HG03442 (cell line): Measurements from ENCODE around the gene TMEM204.

ENCODE experiments used
- ATAC-seq: cut with Tn5 transposase; IDR thresholded peaks from one replicate; pipeline ENCODE4 v1.9.1; 2021; ENCODE audit warnings: mild to moderate bottlenecking, moderate library complexity; ENCODE audit not compliant: unreplicated experiment

Gene TMEM204

GRCh38 chr16:1536601-1537000, 3.1 kb downstream of the TMEM204 start:
- ATAC-seq, result no peak

DNA sequence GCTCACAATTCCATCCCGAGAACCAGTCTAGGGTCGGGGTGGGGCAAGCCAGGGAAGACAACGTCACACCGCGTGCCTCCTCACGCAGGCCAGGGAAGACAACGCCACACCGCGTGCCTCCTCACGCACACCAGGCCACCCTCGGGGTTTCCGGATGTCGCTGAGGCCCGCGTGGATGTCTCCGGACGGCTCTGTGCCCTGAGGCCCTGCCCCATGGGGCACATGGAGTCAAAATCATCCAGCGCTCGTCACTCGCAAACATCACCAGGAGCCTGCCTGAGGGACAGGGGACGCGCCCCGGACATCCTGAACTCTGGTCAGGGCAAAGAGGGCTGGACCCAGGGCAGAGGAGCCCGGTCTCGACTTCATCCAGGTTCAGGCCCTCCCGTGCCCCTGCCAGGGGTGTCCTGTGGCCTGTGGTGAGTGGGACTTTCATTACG, 3.7 kb downstream of the TMEM204 start:
- no peak for ATAC-seq

GRCh38 chr16:1537763-1538289, 4.4 kb downstream of the TMEM204 start:
- no peak for ATAC-seq

DNA sequence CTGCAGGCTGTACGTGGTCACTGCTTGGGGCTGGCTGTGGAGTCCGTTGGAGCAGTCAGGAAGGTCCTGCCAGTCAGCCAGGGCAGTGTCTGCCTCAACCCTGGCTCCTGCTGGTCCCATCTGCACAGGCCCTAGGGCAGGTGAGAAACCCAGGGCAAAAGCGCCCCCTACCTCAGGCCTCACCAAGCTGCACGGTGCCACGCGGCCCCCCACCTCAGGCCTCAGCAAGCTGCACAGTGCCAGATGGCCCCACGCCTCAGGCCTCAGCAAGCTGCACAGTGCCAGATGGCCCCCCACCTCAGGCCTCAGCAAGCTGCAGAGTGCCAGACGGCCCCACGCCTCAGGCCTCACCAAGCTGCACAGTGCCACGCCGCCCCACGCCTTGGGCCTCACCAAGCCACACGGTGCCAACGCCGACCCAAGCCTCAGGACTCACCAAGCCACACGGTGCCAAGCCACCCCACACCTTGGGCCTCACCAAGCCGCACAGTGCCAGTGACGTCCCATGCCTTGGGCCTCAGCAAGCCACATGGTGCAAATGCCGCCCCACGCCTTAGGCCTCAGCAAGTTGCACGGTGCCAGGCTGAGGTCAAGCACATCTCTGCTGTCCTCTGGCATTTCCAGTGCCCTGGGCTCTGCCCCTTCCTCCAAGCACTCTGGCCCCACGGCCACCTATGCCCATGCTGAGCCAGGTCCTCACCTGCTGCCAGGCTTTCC, 5.5 kb downstream of the TMEM204 start:
- ATAC-seq, result no peak

DNA sequence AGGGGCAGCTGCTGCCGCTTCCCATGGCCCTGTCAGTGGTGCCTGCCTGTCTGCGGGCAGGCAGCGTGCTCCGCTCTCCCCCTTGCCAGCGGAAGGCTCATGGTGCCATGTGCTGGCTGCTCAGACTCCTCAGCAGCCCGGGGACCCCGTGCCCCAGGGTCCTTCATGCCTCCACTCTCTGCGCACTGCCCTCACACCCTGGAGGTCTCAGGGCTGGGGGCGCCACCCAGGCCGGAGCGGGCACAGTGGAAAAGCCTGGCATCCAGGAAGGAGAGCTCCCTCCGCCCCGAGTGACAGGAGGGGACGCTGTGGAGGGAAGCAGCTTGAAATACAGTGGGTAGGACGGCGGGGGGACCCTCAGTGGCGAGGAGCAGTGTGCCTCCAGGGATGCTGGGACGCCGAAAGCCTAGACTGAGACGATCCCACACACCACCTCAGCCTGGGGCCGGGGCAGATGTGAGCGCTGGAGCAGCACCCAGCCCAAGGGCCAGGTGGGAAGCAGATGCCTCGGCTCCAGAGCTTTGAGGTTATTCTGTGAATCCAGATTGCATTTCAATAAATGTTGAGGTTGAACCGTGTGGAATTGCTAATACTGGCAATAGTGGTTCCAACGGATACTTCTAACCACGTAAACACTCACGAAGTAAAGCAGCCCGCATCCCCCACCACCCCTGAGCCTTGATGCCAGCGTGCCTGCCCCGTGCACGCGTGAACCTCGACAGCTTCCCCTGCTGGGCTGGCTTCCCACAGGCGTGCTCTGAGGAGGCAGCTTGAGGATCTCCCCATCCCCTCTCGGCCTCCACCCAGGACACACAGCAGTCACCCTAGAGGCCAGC, 6.5 kb downstream of the TMEM204 start:
- ATAC-seq, result no peak

- no peak for ATAC-seq
These were observed 7.0 kb downstream of the TMEM204 start for GRCh38 chr16:1540556-1540855.

DNA sequence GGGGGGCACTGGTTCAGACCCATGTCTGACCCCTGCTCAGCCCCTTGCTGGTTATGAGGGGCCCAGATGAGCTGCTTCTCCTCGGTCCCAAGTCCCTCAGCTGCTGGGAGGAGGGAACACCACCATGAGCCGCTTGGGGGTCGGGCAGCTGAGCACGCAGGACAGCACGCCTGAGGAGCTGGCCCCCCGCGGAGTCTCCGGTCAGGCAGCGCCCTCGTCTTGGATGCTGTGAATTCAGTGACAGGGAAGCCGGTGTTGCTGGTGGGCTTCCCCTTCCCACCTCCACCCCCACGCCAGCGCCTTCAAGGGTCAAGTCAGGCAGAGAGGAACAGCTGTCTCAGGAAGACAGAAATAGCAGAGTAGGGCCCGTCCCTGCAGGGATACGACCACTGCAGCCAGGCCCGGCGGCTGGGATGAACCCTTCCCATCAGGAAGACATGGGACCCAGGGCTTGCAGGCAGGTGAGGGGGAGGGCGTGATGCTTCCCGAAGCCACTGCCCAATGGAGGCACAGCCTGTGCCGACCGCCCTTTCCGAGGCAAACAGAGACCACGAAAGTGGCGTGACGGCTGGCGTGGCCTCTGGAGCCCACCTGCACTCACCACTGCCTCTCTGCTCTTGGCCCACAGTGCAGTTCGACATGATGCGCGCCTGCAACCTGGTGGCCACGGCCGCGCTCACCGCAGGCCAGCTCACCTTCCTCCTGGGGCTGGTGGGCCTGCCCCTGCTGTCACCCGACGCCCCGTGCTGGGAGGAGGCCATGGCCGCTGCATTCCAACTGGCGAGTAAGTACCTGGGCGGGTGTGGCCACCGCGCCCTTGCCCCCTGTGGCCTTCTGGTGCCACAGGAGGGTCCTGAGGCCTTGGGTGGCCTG, 8.1 kb downstream of the TMEM204 start:
- ATAC-seq, result no peak

DNA sequence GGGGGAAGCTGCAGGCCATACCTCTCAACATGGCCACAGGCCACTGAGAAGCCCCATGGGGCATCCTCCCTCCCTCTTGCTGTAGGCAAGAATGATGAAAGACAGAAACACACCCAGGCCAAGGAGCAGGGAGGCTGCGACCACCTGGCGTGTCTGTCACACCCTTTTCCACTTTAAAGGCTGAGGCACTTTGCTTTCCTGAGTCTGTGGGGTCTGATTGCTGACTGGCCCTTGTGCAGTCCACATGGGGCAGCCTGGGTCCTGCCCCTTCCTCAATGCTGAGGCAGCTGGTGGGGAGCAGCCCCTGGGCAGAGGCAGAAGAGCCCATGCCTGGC, 8.7 kb downstream of the TMEM204 start:
- no peak for ATAC-seq

GRCh38 chr16:1542533-1542932, 9.1 kb downstream of the TMEM204 start:
- ATAC-seq, result no peak

- ATAC-seq, result no peak
These were observed 9.8 kb downstream of the TMEM204 start for GRCh38 chr16:1543085-1543896.

GRCh38 chr16:1545044-1546040, 11.9 kb downstream of the TMEM204 start:
- ATAC-seq, result no peak

DNA sequence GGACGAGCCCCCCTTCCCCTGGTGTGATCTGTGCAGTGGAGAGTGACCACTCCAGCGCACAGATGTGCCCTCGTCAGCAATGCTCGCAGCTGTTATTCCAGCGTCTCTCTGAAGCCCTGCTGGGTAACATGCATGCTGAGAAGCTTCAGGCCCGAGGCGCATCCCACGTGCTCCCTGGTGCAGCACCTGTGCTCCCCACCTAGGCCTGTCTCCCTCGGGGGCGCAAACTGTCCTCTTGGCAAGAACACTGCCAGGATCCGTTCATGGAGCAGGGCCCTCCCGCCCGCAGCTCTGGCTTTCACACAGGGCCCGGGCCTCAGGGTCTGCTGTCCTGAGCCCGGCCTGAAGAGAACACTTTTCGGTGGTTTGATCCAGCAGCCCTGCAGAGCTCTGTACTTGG, 13.0 kb downstream of the TMEM204 start:
- ATAC-seq, result no peak

DNA sequence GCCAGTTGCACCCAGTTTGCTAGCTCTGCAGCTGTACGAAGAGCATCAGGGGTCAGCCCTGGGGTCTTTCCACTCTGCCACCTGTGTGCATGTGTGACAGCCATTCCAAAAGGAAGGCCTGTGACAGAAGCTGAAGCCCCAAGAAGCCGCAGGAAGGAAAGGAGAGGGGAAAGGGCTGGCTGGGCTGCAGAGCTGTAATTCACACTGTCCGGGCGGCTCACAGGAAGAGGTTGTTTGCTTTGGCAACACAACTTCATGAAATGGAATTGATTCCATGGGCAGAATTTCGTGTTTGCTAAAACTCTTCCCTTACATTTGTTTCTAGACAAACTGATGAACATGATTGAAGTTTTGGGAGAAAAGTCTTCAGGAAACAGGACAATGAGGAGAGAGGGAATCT, 14.8 kb downstream of the TMEM204 start:
- no peak for ATAC-seq

- ATAC-seq, result no peak
These were observed 15.3 kb downstream of the TMEM204 start for GRCh38 chr16:1548727-1549126.

DNA sequence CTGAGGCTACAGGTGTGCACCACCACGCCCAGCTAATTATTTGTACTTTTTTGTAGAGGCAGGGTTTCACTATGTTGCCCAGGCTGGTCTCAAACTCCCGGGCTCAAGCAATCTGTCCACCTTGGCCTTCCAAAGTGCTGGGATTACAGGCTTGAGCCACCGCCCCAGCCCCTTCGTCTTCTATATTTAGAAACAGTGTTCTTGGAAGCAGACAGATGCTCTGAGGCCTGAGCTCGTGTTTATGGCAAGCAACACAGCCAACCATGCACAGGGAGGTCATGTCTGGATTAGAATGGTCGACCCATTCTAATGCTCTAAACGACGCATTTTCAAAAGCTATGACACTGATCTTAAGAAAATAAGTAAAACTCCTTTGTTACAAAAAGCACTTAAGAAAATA, 16.6 kb downstream of the TMEM204 start:
- ATAC-seq, result no peak

DNA sequence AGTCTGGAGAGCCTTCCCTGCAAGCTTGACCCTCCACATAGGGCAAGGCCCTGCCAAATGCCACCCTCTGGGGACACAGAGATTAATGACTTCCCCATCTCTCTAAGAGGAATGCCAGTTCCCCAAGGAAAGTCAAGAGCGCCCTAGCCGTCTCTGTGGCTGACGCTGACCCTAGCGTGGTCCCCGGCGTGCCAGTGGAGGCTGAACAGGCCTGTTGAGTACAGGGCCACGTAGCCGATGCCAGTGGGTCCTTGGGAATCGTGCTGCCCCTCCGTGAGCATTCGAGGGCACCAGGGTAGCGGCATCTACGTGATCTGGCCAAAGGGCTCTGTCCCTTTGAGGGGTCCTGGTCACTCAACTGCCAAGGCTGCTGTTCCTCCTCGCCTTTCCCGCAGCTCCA, 17.2 kb downstream of the TMEM204 start:
- ATAC-seq, result no peak

DNA sequence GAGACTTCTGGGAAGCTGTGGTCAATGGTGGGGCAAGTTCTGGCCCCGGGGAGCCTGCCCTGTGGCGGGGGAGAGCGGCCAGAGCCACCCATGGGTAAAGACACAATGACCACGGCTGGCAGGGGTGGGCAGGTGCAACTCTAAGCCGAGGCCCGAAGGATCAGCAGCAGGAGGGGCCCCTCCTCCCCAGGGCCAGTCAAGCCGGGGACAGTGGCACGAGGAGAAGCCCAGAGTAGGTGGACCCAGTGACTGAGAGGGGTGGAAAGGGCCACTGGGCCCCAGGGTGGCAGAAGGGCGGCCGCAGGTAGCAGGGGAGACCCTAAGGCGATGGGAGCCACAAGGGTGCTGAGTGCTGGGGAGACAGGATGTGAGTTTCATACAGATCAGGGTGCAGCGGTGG, 17.7 kb downstream of the TMEM204 start:
- no peak for ATAC-seq

- no peak for ATAC-seq
These were observed 18.7 kb downstream of the TMEM204 start for GRCh38 chr16:1552129-1552528.
